Occipital lobe (tissue), 2 donors: ENCODE measurements around the gene STK4. TPM values are rescaled to one million over a fixed set of nuclear protein-coding genes. Genes with fewer than 3 reads are reported as not detected.
A peak's percentile ranks its signal among the peaks of the same experiment; 100 is the strongest.

Source experiments
- DNase-seq: peaks from one replicate; lab custom pipeline; 2025; lab: John Stamatoyannopoulos, UW
- total RNA-seq: library from RNA; depleted of rRNA; stranded (reverse); fragments of >200 nt; gene quantifications from one replicate; pipeline ENCODE4 v1.2.3, GENCODE V29; 2014

The STK4 gene
- total RNA-seq, 1 donor from 2014 or later = 56.6 TPM

DNA sequence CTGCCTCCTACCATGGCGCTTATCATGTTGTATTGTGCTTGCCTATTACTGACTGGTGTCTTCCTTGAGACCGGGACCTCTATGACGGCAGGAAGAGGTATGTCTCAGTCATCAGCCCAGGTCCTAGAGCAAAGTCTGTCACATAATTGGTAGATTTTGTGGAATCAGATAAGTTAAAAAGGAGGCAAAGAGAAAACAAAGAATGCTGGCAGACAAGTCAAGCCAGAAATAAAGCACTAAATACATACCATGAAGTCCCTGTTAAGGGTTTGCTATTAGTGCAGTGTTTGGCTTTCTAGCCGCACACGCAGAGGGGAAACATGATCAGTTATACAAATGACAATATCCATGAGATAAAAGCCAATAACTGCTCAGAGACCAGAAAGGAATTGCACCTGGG is 12.1 kb upstream of the STK4 start:
- no peak for DNase-seq

DNA sequence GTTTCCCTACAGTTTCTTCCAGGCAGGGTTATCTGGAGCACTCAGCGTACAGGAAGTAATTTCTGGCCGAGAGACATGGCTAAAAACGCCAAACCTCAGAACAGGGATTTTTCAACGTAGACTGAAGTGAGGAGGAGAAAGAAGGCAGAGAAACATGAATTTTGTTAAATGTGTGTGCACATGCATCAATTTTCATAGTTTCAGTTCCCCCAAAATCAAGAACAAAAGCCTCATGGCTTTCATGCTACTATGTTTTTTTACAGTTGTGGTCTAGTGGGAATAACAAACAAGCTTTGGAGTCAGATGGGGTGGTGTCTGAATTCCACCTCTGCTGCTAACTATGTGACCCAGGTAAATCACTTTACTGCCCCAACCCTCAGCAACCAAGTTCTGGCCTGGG is 11.0 kb upstream of the STK4 start:
- DNase-seq = no peak

GRCh38 chr20:44956410-44956809 is 9.9 kb upstream of the STK4 start:
- no peak for DNase-seq

DNA sequence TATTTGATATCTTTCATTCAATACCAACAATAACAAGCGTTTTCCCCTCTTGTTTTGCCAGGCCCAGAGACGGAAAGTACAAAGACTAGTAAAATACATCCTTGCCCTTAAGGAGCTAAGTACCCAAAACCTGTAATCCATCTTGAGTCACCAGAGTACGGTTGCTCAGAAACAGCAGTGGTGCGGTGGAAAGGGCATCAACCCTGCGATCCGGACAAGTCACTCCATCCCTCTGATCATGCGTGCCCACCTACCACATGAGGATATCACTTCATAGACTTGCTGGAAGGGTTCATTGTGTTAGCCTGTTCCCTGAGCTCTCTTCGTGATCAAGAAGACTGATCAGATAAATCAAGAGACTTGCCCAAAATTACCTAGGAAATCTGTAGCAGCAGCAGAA is 8.0 kb upstream of the STK4 start:
- no peak for DNase-seq

- no peak for DNase-seq
These were observed 7.2 kb upstream of the STK4 start for GRCh38 chr20:44959082-44959637.

DNA sequence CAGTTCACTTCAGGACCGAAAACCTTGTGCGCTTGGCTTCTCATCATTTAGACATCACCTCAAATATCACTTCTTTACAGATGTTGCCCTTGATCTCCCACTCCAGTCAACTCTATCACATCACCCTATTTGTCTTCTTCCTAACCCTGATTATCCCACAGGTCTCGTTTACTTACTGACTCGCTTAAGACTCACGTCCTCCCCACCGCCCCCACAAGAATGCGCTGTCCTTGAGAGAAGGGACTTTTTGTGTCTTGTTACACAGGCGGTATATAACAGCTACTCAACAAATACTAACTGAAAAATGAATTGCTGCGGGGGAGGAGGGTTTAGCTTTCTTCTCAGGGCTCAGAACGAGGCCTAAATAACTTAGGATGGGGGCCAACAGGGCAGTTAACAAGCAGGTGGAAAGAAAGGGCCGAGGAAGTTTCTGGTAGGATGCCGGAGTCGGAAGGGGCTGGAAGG is 6.6 kb upstream of the STK4 start:
- peak; percentile 18 for DNase-seq

- peak; percentile 88 for DNase-seq
These were observed 6.0 kb upstream of the STK4 start, which contains the start of gene TOMM34 for GRCh38 chr20:44960103-44960852. Gene TOMM34 (minus strand): TSS chr20:44960397. CDS start chr20:44960333, 64 bp downstream.

DNA sequence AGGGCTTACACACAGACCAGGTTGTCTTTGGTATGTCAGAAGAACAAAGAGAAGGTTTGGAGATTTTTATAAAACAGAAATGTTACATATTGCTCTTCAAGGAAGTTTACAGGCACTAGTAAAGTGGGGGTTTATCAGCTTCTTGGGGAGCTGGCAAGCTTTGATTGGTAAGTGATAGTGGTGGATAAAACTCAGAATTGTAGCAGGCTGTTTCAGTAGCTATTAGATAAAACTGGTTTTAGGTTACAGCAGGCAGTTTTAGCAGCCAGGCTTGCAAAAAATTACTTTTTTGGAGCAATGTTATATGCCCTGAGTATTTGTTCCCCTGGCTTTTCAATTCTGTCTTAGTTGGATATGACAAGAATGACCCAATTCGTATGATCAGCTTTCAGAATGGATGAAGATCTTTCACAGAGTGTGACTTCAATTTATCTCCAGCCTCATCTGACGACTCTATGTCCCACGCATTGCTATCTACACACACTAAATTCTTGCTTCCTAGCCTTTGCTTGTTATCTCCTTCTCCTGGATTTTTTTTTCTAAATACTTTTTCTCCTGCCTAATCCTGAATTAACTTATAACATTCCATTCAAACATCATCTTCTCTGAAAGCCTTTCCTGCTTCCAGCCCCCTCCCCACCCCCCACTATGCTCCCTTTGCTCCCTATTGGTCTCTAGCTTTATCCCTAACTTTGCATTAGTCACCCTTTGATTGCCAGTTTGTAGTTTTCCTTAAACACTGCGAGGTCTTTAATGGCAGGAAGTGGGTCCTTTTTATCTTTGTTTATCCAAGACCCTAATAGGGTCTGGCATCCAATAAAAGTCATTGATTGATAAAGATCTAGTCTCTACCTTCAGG is 5.1 kb upstream of the STK4 start:
- DNase-seq = no peak

GRCh38 chr20:44961870-44962267 is 4.4 kb upstream of the STK4 start:
- DNase-seq = no peak

DNA sequence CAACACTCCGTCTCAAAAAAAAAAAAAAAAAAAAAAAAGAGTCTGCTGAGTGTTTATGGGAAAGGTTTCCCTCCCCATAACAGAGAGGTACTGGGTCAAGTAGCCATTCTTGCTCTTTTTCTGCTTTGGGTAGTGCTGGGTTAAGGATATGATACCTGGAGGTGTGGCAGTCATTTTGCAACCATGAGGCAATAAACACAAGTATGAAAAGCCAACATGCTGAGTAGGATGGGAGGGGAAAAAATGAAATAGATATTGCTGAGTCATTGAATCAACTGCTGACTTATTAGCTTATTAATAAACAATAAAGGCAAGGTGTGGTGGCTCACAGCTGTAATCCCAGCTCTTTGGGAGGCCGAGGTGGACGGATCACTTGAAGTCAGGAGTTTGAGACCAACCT is 3.8 kb upstream of the STK4 start:
- DNase-seq = no peak

- no peak for DNase-seq
These were observed 2.7 kb upstream of the STK4 start for GRCh38 chr20:44963325-44964215.

DNA sequence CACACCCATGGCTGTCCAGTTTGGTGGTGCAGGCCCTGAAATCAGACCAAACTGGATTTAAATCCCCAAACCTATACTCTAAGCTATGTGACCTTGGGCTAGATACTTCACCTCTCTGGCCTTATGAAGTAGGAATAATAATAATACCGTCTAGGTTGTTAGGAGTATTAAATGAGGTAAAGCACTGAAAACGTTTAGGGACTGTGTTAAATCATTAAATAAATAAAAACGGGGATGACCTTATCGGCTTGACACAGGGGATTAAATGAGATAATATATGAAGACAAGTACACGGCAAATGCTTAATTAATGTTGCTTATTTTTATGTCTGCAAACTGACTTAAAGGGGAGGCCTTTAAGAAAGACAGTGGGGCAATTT is 672 bp upstream of the STK4 start:
- DNase-seq = no peak

DNA sequence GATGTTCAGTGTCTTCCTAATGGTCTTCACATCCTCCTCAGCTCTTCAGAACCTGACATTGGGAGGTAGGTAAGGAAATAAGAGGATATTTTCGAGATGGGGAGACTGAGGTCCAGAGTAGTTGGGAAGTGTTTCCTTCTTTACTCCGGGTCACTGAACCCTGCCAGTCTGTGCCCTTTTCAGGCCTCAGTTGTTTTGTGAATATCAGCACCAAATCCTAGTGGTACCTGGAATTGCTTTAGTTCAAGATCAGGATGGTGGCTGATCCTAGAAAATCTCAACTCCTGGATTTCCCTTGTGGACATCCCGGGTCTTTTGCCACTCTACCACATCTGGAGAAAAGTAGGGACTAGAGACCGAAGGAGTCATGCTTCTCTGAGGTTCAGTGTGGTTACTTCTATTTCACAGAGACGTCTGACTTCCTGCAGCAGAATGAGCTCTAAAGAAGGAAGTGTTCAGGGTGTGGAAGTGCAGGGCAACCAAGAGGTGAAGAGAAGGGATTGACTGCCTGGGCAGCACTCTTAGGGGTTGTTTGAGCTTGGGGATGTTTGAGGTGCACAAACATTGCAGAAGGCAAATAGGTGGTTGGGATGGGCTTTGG is 995 bp downstream of the STK4 start:
- no peak for DNase-seq

DNA sequence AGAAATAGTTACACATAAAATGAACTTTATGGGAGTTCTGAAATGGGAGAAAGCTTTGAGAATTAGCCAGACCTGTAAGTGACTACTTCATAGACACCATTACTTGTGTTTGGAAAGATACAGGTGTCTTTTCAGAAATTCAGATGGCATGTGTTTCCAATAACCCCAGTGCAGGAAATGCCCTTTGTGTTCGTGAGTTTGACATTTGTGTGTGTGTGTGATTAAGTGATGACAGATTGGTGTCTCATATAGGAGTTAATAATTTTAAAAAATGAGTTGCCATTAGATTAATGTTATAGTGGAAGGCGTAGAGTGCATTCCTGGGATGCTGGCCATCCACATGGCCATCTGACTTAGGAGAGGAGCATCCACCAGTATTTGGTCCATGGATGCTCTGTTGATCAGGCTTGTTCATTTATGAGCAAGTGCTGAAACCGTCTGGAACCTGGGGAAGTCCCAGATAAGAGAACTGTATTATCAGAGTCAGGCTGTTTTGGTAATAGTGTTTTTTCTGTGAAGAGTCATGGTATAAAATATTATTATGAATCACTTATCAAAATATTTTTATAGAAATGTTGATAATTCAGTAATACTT is 3.1 kb downstream of the STK4 start:
- no peak for DNase-seq

GRCh38 chr20:44970243-44970757 is 4.0 kb downstream of the STK4 start:
- no peak for DNase-seq

DNA sequence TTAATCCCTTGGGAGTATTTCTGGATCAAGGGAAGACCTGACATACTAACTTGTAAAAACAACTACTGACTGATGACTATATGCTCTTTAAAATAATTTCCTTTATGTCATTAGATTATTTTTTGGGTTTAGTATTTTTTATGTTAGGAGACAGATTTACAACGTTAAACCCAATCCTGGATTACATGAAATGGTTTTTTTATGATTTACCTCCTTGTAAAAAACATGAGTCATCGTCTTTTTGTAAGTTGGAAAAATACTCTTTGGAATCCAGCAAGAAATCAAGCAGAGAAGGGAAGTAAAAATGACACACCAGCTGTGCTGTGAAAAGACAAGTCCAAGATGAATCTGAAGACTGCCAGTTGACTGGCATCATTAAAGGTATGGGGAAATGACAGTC is 6.7 kb downstream of the STK4 start:
- DNase-seq = no peak

- no peak for DNase-seq
These were observed 10.4 kb downstream of the STK4 start for GRCh38 chr20:44976698-44977097.

GRCh38 chr20:44979090-44979621 is 12.8 kb downstream of the STK4 start:
- no peak for DNase-seq

DNA sequence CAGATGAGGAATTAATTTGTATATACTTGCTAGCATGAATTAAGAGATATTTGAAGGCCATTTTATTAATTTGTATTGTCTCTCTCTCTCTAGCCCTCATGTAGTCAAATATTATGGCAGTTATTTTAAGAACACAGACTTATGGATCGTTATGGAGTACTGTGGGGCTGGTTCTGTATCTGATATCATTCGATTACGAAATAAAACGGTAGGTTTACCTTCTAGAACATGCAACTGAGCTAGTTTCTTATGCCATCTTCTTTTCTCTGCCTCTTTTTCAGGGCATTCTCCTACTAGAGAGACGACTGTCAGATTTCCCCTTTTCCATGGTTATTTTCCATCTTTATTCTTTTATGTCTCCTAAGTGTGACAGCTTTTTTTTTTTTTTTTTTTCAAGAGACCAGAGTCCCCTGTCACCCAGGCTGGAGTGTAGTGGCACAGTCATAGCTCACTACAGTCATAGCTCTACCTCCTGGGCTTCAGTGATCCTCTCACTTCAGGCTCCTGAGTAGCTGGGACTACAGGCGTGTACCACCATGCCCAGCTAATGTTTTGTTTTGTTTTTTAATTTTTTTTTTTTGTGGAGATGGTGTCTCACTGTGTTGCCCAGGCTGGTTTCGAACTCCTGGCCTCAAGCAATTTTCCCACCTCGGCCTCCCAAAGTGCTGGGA is 15.6 kb downstream of the STK4 start:
- no peak for DNase-seq
